Natural killer cell (primary cell): Measurements from ENCODE around the gene MAPK9. TPM values are rescaled to one million over a fixed set of nuclear protein-coding genes. Genes with fewer than 3 reads are reported as not detected.

Experiments used
- ATAC-seq, 3 donors: fragments of 150-1000 bp in 2 of 3; fragments of 200-7000 bp in 1 of 3; cut with Tn5 transposase; 1 replicate in 1 of 3; 2 replicates in 2 of 3; pipeline ENCODE4 v1.10.0; 2021; ENCODE audit warnings: mild to moderate bottlenecking in 2 of 3, moderate library complexity in 2 of 3
- DNase-seq, 2 donors: peaks; one replicate each; pipeline versions ENCODE4 v3.0.0 to v3.0.0-alpha.2; 2013 to 2021; ENCODE audit warnings: mixed read lengths in 1 of 2
- H3K27ac ChIP-seq: one replicate; pipeline ENCODE4 v1.5.1; 2013; ENCODE audit warnings: mild to moderate bottlenecking, low read length
- H3K27me3 ChIP-seq: one replicate; pipeline ENCODE4 v1.6.1; 2013; ENCODE audit warnings: low read length; ENCODE audit not compliant: control insufficient read depth, insufficient read depth
- H3K36me3 ChIP-seq: one replicate; pipeline ENCODE4 v1.6.1; 2013; ENCODE audit warnings: low read length; ENCODE audit not compliant: control insufficient read depth, insufficient read depth
- H3K4me1 ChIP-seq: one replicate; pipeline ENCODE4 v1.6.1; 2013; ENCODE audit warnings: low read length; ENCODE audit not compliant: control insufficient read depth, insufficient read depth
- H3K4me3 ChIP-seq: one replicate; pipeline ENCODE4 v1.5.1; 2013; ENCODE audit warnings: low read length
- H3K9me3 ChIP-seq: one replicate; pipeline ENCODE4 v1.6.1; 2013; ENCODE audit warnings: low read length; ENCODE audit not compliant: control insufficient read depth, insufficient read depth
- H3K27ac Mint-ChIP-seq, 2 donors: one replicate each; pipeline ENCODE4 v1.8.0; 2022; ENCODE audit warnings: mild to moderate bottlenecking in 2 of 2, mixed read lengths in 2 of 2, moderate library complexity in 1 of 2
- H3K27me3 Mint-ChIP-seq, 2 donors: one replicate each; pipeline ENCODE4 v1.8.0; 2022; ENCODE audit warnings: low read depth in 2 of 2, mixed read lengths in 2 of 2
- H3K36me3 Mint-ChIP-seq: one replicate; pipeline ENCODE4 v1.8.0; 2022; ENCODE audit warnings: mixed read lengths
- H3K4me1 Mint-ChIP-seq, 2 donors: one replicate each; pipeline ENCODE4 v1.8.0; 2022; ENCODE audit warnings: mixed read lengths in 2 of 2
- H3K4me3 Mint-ChIP-seq: one replicate; pipeline ENCODE4 v1.8.0; 2022; ENCODE audit warnings: mild to moderate bottlenecking, moderate library complexity, mixed read lengths
- H3K9me3 Mint-ChIP-seq, 2 donors: one replicate each; pipeline ENCODE4 v1.8.0; 2022; ENCODE audit warnings: mixed read lengths in 2 of 2
- CTCF ChIP-seq: fragments of 200-600 bp; IDR thresholded peaks from one replicate; pipeline ENCODE4 v1.8.0; 2022; ENCODE audit warnings: antibody characterized with exemption
- WGBS: methylation state at CpG from one replicate; pipeline ENCODE4 v1.1.7; 2013; ENCODE audit warnings: missing lambda C conversion rate; ENCODE audit not compliant: insufficient coverage; 5-methylcytosine and 5-hydroxymethylcytosine counted together
- intact Hi-C: fragments of 100-400 bp; cut with micrococcal nuclease; formaldehyde crosslinking; loops from one replicate; pipeline ENCODE4 v1.14.2; 2022
- total RNA-seq, 4 donors: library from RNA; stranded (reverse); fragments of 120-200 nt in 1 of 4; gene quantifications; one replicate each; pipeline versions ENCODE4 v1.2.3 to v1.2.4, GENCODE V29; 2013 to 2022

Gene MAPK9
- total RNA-seq, 3 donors from 2014 or later (not counting 1 experiment from before 2014, with no cell fraction given): 34.1 to 48.5 (median 40.4) TPM

- no peak overlapping the region for H3K4me3 ChIP-seq
- DNase-seq (no peak), ATAC-seq (no peak)
- no peaks in the 10 kb centered on the region for H3K9me3 Mint-ChIP-seq
- no peaks in the 10 kb centered on the region for H3K36me3 Mint-ChIP-seq
- H3K27me3 Mint-ChIP-seq: peaks cover 18 to 30% of the 10 kb centered on the region in 2 donors
- H3K27ac ChIP-seq: no peak overlapping the region
- intact Hi-C loops: no loop called here
- no peak overlapping the region for H3K27ac Mint-ChIP-seq
- H3K4me3 Mint-ChIP-seq: no peak overlapping the region
- no peaks in the 10 kb centered on the region for H3K36me3 ChIP-seq
- H3K4me1 ChIP-seq: peaks cover 4% of the 10 kb centered on the region
- WGBS: 82% methylated on average over 16 of the region's 16 CpGs
- TF ChIP-seq CTCF: no peak
- no peaks in the 10 kb centered on the region for H3K4me1 Mint-ChIP-seq
- H3K9me3 ChIP-seq: no peaks in the 10 kb centered on the region
- no peaks in the 10 kb centered on the region for H3K27me3 ChIP-seq
Observed at GRCh38 chr5:180330810-180331646, 39.1 kb upstream of the MAPK9 start.

GRCh38 chr5:180330270-180330648 is 38.4 kb upstream of the MAPK9 start:
- no peak overlapping the region for H3K4me3 Mint-ChIP-seq
- peaks cover 4% of the 10 kb centered on the region for H3K4me1 ChIP-seq
- H3K4me3 ChIP-seq: no peak overlapping the region
- ATAC-seq: no peak
- no peaks in the 10 kb centered on the region for H3K36me3 ChIP-seq
- no peak for TF ChIP-seq CTCF
- H3K9me3 Mint-ChIP-seq: no peaks in the 10 kb centered on the region
- DNase-seq: no peak
- intact Hi-C loops: no loop called here
- peaks cover 20 to 33% of the 10 kb centered on the region in 2 donors for H3K27me3 Mint-ChIP-seq
- WGBS: 43% methylated on average over 5 of the region's 5 CpGs
- no peaks in the 10 kb centered on the region for H3K27me3 ChIP-seq
- H3K36me3 Mint-ChIP-seq: no peaks in the 10 kb centered on the region
- no peak overlapping the region for H3K27ac Mint-ChIP-seq
- no peaks in the 10 kb centered on the region for H3K9me3 ChIP-seq
- H3K4me1 Mint-ChIP-seq: no peaks in the 10 kb centered on the region
- no peak overlapping the region for H3K27ac ChIP-seq

- Histone ChIP-seq H3K4me1 (peaks cover 4% of the 10 kb centered on the region), H3K36me3 (no peaks in the 10 kb centered on the region), H3K9me3 (no peaks in the 10 kb centered on the region), H3K27me3 (no peaks in the 10 kb centered on the region), H3K4me3 (no peak overlapping the region), H3K27ac (no peak overlapping the region)
- Mint-ChIP-seq H3K4me3 (no peak overlapping the region), H3K9me3 (no peaks in the 10 kb centered on the region), H3K27ac (no peak overlapping the region), H3K36me3 (no peaks in the 10 kb centered on the region), H3K27me3 (peaks cover 23 to 38% of the 10 kb centered on the region in 2 donors), H3K4me1 (no peaks in the 10 kb centered on the region)
- WGBS: 94% methylated on average over 8 of the region's 8 CpGs
- ATAC-seq: no peak
- no peak for TF ChIP-seq CTCF
- intact Hi-C loops: no loop called here
- DNase-seq: no peak
Observed at GRCh38 chr5:180329606-180330269, 37.9 kb upstream of the MAPK9 start.
